ENCODE measurements around the gene LARGE2. TPM values are rescaled to one million over a fixed set of nuclear protein-coding genes. Genes with fewer than 3 reads are reported as not detected.

LARGE2 gene
- total and polyA plus RNA-seq, 2 donors (not counting 3 experiments of a cell fraction or from before 2014, with no cell fraction given), result 0.06 TPM; not detected in 1

DNA sequence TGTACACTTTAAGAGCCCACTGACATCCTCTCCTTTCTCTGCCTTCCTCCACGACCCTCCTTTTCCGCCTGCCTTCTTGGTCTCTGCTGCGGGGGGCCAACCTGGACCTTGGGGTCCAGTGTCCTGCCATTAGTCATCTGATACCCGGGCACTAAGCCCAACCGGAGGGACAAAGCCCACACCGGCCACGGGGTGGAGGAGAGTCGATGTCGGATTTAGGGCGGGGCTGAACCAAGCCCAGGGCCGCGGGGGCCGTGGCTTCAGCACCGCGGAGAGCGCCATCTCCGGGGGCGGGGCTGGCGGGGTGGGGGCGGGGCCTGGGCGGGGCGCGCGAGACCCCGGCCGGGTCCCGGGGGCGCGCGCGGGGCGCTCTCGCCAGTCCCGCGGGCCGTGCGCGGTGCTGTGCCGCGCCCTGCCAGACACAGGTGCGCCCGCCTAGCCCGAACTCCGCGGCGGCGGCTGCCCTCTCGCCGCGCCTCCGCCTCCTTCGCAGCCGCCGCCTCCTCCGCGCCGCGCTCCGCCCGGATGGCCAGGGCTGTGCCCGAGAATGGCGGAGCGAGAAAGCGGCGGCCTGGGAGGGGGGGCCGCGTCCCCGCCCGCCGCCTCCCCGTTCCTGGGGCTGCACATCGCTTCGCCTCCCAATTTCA lies 37.1 kb upstream of the LARGE2 start, which contains the start of gene MAPK8IP1:
Gene MAPK8IP1 (plus strand): TSS at position 378 of the 647 bp plus-strand sequence. CDS start 170 bp downstream, at position 548.
- no peaks in the 10 kb centered on the region for H3K4me1 ChIP-seq (ENCODE audit: control insufficient read depth, extremely low read depth, insufficient read depth, low read length)
- intact Hi-C loops (cut with micrococcal nuclease), result no loop called here
- DNase-seq (ENCODE audit: low read depth, low spot score) (peak; percentile 16), FAIRE-seq (no peak)
- H2AFZ ChIP-seq (ENCODE audit: low read depth, low read length), result peak within 1 kb of the TSS; percentile 25
- peaks cover 2 to 5% of the 10 kb centered on the region in 2 experiments for H3K27me3 ChIP-seq (ENCODE audit: control insufficient read depth in 2 of 2, insufficient read depth in 2 of 2, low read length in 2 of 2)
- BruUV-seq (replicated peaks), result no TSS peak
- dilution Hi-C loops (cut with MboI; ENCODE audit: extremely low pct_ligation_motif_present, low sequenced_read_pairs), result no loop called here
- TF ChIP-seq, protein P1, sequence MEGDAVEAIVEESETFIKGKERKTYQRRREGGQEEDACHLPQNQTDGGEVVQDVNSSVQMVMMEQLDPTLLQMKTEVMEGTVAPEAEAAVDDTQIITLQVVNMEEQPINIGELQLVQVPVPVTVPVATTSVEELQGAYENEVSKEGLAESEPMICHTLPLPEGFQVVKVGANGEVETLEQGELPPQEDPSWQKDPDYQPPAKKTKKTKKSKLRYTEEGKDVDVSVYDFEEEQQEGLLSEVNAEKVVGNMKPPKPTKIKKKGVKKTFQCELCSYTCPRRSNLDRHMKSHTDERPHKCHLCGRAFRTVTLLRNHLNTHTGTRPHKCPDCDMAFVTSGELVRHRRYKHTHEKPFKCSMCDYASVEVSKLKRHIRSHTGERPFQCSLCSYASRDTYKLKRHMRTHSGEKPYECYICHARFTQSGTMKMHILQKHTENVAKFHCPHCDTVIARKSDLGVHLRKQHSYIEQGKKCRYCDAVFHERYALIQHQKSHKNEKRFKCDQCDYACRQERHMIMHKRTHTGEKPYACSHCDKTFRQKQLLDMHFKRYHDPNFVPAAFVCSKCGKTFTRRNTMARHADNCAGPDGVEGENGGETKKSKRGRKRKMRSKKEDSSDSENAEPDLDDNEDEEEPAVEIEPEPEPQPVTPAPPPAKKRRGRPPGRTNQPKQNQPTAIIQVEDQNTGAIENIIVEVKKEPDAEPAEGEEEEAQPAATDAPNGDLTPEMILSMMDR (IDR thresholded peaks at IDR 0.05; ENCODE audit: extremely low read depth in 1 of 2, insufficient read depth in 1 of 2, low read depth in 1 of 2, low read length in 2 of 2), result no peak
- TF ChIP-seq FOS (IDR thresholded peaks at IDR 0.05; ENCODE audit: borderline replicate concordance, insufficient read depth, low read length), result no peak
- TF ChIP-seq, protein P2, sequence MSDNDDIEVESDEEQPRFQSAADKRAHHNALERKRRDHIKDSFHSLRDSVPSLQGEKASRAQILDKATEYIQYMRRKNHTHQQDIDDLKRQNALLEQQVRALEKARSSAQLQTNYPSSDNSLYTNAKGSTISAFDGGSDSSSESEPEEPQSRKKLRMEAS (IDR thresholded peaks at IDR 0.05; ENCODE audit: insufficient read depth, insufficient read length), result no peak
- no peak for TF ChIP-seq MYC (IDR thresholded peaks at IDR 0.05; ENCODE audit: low read depth, low read length)
- TF ChIP-seq POLR2AphosphoS5 (IDR thresholded peaks at IDR 0.05; ENCODE audit: insufficient read depth, low read depth, low read length), result no peak
- no peak for TF ChIP-seq EZH2 (IDR thresholded peaks at IDR 0.05; ENCODE audit: borderline replicate concordance, low read depth, low read length, severe bottlenecking)
- H3K4me2 ChIP-seq (ENCODE audit: insufficient read depth, low read length), result peak within 1 kb of the TSS; percentile 28
- no peaks in the 10 kb centered on the region for H3K9me3 ChIP-seq (replicated peaks; ENCODE audit: control insufficient read depth, insufficient read depth, low read length)
- H3K4me3 ChIP-seq (replicated peaks in 1 of 3; ENCODE audit: insufficient read depth in 1 of 3, low read depth in 1 of 3, low read length in 3 of 3), result peak within 1 kb of the TSS in 2 of 3 experiments; percentile 22 to 30
- H3K27ac ChIP-seq (ENCODE audit: insufficient read depth, low read depth, low read length), result no peak within 1 kb of the TSS
- H4K20me1 ChIP-seq (replicated peaks; ENCODE audit: control insufficient read depth, extremely low read depth, insufficient read depth, low read length), result no peaks in the 10 kb centered on the region
- no peaks in the 10 kb centered on the region for H3K9me1 ChIP-seq (replicated peaks; ENCODE audit: control insufficient read depth, extremely low read depth, insufficient read depth, low read length)
- no peaks in the 10 kb centered on the region for H3K79me2 ChIP-seq (ENCODE audit: control insufficient read depth, insufficient read depth, low read length)
- ChIA-PET CTCF (no interaction called here), POLR2A (no interaction called here)
- H3K9ac ChIP-seq (replicated peaks; ENCODE audit: extremely low read depth, insufficient read depth, low read length), result no peak within 1 kb of the TSS
- no peaks in the 10 kb centered on the region for H3K36me3 ChIP-seq (ENCODE audit: control insufficient read depth in 2 of 2, extremely low read depth in 1 of 2, insufficient read depth in 2 of 2, low read length in 2 of 2)

All from endothelial cell of umbilical vein (primary cell).